NCI-H748 (cell line): Measurements from ENCODE around the gene PLCB1.
A peak's percentile ranks its signal among the peaks of the same experiment; 100 is the strongest.

Experiments
- DNase-seq: peaks from one replicate; lab custom pipeline; 2025; ENCODE audit not compliant: unreplicated experiment; lab: John Stamatoyannopoulos, UW

PLCB1 gene

GRCh38 chr20:8394308-8394945 is 262.4 kb downstream of the PLCB1 start:
- DNase-seq = no peak

DNA sequence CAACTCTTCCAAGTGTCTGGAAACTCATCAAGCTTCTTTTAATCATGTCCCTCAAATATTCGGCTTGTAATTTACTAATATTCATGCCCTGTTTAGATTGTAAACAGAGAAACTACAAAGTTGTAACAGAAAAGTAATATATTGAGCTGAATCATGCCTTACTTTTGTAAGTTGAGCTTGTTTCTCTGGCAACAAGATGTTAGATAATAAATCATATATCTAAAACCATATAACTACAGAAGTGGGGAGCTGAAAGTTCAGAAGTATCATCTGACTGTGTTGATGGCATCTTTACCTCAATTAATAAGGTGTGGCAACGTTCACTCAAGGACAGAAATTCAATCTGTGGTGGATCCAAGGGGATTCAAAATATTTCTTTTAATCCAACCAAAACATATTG is 263.9 kb downstream of the PLCB1 start:
- no peak for DNase-seq

- no peak for DNase-seq
Measured at GRCh38 chr20:8398263-8399051, 266.4 kb downstream of the PLCB1 start.

GRCh38 chr20:8399947-8400346 is 267.9 kb downstream of the PLCB1 start:
- DNase-seq = no peak

DNA sequence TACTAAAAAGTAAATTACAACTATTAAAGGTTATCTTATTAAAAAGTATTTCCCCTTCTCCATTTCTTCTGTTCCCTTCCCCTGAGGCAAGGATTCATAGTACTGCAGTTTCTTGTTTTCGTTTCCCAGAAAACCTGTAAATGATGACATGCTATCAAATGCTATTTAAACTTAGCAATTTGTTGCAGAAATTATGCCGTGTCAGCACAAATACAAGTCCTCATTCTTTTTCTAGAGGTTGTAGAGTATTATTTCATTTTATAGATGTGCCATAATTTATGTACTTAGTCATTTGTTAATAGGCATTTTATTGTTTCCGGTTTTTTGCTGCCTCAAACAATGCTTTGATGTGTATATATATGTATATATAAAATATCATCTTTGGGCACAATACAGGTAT is 268.4 kb downstream of the PLCB1 start:
- no peak for DNase-seq

GRCh38 chr20:8401556-8401955 is 269.5 kb downstream of the PLCB1 start:
- DNase-seq = no peak

- no peak for DNase-seq
Measured at GRCh38 chr20:8402798-8403197, 270.7 kb downstream of the PLCB1 start.

DNA sequence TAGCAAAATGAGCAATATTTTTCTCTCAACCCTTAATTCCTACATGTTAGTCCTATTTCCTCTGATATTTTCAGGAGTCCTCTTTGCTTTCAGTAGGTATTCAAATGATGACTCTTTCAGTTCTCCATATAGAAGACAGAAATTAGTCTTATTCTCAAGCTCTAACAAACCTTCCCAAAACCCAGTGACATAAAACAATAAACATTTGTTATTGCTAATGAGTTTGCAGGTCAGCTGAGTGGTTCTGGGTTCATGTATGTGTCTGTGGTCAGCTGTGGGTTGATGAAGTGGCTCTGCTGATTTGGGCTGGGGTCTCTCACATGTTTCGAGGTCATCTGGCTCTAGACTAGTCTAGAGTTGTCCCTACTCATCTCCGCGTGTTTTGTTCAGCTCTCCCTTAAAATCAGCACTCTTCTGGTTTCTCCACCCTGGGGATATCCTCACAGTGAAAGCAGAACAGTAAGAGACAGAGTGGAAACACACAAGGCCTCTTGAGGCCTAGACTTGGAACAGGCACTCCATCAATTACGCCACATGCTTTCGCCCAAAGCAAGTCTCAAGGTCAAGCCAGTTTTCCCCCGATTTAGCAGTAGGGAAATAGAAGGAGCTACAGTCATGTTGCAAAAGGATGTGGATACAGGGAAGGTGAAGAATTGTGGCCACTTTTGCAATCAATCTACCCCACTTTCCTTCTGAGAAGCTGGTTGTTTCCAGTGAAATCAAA is 273.0 kb downstream of the PLCB1 start:
- DNase-seq = no peak

GRCh38 chr20:8406391-8406790 is 274.3 kb downstream of the PLCB1 start:
- DNase-seq = no peak

DNA sequence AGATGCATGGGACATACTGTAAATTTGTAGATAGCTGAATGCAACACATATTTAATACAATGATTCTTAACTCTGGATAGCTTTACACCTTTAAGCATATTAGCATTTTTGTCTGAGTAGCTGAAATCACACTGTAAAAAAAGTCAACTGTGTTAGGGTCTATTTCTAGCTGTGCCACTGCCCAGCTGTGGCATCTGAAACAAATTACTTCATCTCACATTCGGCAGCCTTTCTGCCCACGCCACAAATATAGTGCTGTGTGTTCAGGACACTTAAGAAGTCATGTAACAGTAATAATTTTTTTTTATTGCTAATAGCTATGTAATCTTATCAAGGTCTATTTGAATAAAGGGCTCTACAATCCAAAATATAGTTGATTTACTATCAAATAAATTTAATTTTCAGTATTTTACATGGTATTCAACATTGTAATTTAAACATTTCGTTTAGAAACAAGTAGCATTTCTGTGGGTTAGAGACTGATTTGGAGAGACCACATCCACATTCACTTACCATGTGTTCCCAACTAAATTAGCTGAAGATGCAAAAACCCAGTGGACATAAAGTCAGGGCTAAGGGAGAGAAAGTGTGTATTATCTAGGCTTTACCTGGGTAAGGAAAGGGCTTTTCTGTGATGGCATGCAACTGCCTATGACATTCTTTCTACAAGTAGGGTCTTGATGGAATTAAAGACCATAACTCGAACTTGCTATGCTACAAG is 276.7 kb downstream of the PLCB1 start:
- DNase-seq = no peak

DNA sequence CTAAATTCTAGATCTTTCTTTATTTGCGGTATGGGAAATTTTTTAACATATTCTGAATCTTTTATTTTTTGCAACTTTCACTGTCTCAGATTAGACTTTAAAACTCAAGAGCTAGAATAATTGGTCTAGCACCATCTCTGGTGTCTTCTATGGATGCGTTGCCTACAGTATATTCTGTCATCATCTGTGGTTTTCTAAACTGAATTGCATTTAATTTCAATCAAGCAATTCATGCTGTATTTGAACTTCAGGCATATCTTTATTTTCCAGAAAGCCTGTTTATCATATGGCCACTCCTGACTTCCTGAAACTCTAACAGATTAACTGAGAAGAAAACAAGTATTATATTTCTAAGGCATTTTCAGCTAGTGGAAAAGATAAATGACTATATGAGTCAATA is 281.6 kb downstream of the PLCB1 start:
- no peak for DNase-seq

DNA sequence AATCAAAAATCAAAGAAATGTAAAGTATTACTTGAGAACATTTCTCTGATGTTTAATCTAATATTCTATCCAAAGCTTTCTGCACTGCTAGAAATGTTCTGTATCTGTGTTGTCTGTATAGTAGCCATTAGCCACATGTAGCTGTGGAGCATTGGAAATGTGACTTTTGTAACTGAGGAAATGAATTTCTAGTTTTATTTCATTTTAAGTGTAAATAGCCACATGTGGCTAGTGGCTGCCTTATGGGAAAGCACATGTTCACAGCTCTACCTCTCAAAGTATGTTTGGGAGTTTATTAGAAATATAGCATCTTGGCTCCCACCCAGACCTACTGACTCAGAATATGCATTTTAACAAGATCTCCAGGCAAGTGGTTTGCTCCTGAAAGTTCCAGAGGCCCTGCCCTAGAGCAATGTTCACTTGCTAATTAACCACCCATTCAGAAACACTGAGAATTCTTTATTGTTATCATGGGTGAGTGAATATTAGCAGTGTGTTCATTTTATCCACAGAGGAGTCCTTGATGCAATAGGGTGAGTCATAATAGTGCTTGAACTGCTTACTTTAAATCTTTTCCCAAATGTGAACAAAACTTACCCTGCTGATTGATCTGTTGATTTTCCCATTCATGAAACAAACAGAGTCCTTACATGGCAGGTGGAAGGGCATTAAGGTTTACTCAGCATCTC is 282.7 kb downstream of the PLCB1 start:
- peak; percentile 86 for DNase-seq

DNA sequence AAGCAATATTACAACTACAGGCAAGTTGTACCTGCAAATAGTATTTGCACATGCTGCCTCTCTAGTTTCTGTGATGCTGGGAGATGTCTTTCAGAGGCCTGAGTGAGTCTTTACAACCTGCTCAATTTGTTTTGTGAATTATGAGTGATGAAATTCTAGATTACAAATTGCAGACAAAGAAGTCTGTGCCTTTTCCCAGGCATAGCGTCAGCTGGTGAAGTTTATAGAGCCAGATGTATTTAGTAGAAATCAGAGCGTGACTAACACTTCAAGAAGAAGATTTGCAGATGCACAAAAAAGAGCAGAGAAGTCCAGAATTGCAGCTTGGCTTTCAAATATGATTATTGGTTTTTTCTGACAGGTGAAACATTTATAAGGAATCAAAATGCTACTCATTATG is 289.9 kb downstream of the PLCB1 start:
- DNase-seq = no peak

GRCh38 chr20:8423482-8423881 is 291.4 kb downstream of the PLCB1 start:
- peak; percentile 58 for DNase-seq

- no peak for DNase-seq
Measured at GRCh38 chr20:8424010-8424409, 291.9 kb downstream of the PLCB1 start.

GRCh38 chr20:8425016-8425415 is 292.9 kb downstream of the PLCB1 start:
- no peak for DNase-seq

- no peak for DNase-seq
Measured at GRCh38 chr20:8425802-8426201, 293.7 kb downstream of the PLCB1 start.

GRCh38 chr20:8427419-8428040 is 295.5 kb downstream of the PLCB1 start:
- DNase-seq = no peak

DNA sequence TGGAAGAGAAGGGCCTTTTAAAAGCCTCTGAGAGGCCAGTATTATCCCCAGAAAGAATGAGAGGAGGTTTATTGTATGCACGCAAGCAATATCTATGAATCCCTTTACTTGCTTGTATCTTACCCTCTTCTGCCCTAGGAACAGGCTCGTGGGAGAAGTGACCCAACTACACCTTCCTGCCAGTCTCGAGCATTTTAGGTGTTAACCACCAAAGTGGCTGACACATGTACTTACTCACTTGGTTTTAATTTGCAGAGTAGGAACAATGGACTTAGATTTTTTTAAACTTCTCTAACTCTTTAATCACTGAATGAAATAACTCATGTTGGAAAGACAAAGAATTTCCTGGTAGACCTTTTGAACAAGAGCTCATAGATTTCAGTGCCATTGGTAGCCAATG is 296.9 kb downstream of the PLCB1 start:
- no peak for DNase-seq
